Stimulated activated CD4-positive, alpha-beta T cell treated with anti-CD3 and anti-CD28 coated beads, Interleukin-1b, Interleukin-23, amount 100 ng/mL, for 1 hour (primary cell): ENCODE results near the gene LONRF2.

Source experiments
- DNase-seq, 2 donors: peaks; one replicate each; pipeline ENCODE4 v3.0.0-alpha.2; 2020; ENCODE audit warnings: low read depth in 2 of 2

The LONRF2 gene

GRCh38 chr2:100237163-100237562 is 85.1 kb downstream of the LONRF2 start:
- no peak for DNase-seq

GRCh38 chr2:100236166-100236565 is 86.1 kb downstream of the LONRF2 start:
- no peak for DNase-seq

DNA sequence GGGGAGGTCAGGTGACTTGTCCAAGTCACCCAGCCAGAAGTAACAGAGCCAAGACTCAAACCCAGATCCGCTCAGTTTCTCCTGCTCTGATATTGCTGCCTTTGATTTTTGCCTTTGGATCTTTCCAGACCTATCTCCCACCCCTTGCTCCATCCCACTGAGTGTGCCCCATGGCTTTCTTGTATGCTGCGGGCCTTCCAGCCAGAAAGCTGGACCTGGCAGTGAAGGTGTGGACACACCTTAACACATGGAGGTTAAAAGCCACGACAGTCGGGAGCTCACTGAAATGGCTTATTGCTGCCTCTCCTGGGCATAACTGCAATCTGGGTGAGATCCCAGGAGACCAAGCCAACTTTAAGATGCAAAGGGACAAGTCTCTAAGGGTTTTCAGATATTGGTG is 86.7 kb downstream of the LONRF2 start:
- DNase-seq: no peak

DNA sequence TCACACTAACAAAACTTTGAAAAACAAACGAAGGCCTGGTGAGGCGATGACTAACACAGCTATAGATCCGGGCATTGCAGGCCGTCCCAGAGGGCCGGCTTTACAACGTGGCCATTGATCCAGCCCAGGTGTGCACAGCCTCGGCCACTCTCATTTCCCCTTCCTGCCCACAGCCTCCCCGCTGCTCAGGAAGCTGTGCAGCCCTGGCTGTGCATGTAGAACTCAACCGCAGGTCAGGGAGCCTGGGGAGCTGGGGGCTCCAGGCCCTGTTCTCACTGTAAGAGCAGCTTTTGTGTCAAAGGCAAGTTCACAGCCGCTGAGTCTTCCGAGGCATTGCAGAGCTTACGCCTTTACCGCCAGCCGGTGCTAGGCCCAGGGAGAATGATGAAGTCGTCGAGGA is 87.2 kb downstream of the LONRF2 start:
- DNase-seq: no peak

DNA sequence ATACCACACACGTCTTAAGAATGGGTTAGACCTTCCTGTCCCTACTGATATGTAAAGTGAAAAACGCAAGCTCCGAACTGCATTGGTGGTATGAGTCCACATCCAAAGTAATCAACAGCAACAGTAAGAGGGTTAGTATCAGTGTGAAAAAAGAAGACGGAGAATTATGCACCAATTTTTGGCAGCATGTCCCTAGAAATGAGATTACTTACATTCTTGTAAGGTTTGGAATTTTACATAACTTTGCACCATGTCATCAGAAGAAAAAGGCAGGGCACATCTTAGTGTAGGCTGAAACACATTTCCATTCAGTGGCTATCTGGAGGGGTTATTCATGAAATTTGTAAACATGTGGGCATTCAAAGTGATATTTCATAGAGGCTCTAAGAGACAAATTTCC is 88.2 kb downstream of the LONRF2 start:
- no peak for DNase-seq

DNA sequence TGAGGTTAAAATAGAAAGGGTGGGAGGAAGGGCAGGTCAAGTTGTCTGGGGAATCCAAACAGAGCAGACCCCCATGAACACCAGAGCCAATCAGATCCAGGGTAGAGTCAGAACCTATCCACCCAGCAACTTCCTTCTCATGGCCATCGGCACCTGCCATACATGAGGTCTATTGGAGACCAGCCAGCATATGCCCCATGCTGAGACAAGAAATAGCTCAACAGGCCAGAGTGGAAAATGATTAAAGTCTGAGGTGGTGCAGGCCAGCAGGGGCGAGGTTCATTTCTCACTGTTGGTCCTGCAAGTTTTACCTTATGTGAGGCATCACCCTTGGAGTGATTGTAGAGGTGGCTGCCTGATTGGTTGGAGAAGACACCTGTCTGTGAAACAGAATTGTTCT is 89.2 kb downstream of the LONRF2 start:
- DNase-seq: no peak

DNA sequence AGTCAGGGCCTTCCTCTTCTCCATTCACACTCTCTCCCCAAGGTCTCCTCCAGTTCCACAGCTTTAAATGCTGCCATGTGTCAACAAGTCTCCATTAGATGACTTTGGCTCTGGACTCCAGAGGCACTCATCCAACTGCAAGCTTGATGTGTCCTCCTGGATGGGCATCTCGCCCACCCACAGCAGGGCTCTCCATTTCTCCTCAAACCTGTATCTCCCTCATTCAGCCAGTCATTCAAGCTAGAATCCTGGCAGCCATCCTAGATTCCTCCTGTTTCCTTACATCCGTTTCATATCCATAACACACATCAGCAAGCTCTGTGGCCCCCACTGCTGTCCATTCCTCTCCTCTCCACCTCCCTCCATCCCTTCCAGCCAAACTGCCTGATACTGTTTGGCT is 91.5 kb downstream of the LONRF2 start:
- no peak for DNase-seq

GRCh38 chr2:100228967-100229366 is 93.3 kb downstream of the LONRF2 start:
- no peak for DNase-seq

DNA sequence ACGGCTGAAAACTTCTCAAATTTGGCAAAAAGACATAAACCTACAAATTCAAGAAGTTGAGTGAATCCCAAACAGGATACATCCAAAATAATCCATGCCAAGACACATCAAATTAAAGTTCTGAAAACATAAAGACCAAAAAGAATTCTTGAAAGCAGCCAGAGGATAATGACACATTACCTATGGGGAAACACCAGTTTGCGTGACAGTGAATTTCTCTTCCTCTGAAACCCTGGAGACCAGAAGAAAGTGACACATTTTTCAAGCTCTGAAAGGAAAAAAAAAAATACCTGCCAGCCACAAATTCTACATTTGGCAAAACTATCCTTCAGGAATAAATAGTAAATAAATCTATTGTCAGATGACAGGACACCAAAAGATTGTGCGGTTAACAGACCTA is 93.9 kb downstream of the LONRF2 start:
- DNase-seq: no peak

DNA sequence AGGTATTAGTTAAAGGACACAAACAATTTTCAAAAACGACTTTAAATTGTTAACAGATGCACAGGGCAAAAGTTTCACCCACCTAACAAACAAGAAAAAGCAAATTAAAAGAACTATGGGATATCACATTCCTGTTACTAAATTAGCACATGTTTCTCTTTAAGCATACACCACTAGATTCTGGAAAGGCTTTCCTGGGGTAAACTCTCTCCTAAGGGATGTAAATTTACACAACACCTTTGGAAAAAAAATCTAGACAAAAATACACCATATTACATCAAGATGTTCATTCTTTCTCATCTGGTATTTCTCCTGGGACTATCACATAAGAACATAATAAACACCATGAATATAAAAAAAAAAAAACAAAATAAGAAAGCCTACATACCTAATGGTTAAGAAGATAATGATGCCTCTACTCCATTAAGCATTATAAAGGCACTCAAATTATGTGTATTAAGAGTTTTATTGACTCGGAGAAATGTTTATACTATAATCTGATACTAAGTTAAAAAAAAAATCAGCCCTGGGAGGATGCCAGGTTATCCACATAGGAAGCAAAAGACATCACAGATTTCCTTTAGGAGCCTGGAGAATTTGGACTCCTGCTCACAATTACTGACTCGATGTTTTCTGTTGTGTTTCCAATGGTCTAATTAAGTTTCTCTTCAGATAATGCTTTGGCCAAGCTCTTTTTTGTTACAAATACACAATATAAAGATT is 97.2 kb downstream of the LONRF2 start:
- DNase-seq: no peak

DNA sequence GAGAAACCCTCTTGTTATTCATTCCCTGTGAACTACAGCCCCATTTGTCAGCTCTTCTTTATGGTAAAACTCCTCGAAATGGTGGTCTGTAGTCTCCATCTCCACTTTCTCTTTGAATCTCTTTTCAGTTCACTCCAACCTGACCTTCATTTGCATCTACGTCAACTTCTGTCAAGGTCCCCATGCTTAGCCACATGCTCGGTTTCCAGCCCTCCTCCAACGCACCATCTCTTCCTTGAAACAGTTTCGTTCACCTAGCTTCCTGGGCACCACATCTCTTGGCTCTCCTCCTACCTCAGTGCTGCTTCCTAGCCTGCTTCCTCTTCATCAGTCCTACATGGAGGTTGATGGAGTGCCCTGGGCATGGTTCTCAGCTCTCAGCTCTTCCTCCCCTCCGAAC is 98.8 kb downstream of the LONRF2 start:
- DNase-seq: no peak
